ENCODE results near the gene FCER1A. TPM values are rescaled to one million over a fixed set of nuclear protein-coding genes. Genes with fewer than 3 reads are reported as not detected.

The FCER1A gene
- total RNA-seq = not detected

GRCh38 chr1:159302095-159302494, at the start of gene FCER1A:
Gene FCER1A, plus strand, starts transcription at chr1:159302336. Its CDS starts 29 bp downstream, at chr1:159302365.
- no peak for FAIRE-seq
- no peak for DNase-seq (ENCODE audit: low spot score in 2 of 2)

GRCh38 chr1:159261311-159261710, 40.8 kb upstream of the FCER1A start:
- DNase-seq (ENCODE audit: low spot score in 2 of 2) (no peak), FAIRE-seq (no peak)

- DNase-seq (ENCODE audit: low spot score in 2 of 2) (no peak), FAIRE-seq (no peak)
Measured at GRCh38 chr1:159261721-159262494, 40.2 kb upstream of the FCER1A start.

GRCh38 chr1:159266832-159267231, 35.3 kb upstream of the FCER1A start:
- DNase-seq (ENCODE audit: low spot score in 2 of 2) (no peak), FAIRE-seq (no peak)

GRCh38 chr1:159274631-159275030, 27.5 kb upstream of the FCER1A start:
- no peak for FAIRE-seq
- no peak for DNase-seq (ENCODE audit: low spot score in 2 of 2)

GRCh38 chr1:159275891-159276290, 26.2 kb upstream of the FCER1A start:
- DNase-seq (ENCODE audit: low spot score in 2 of 2) = no peak
- FAIRE-seq = no peak

- DNase-seq (ENCODE audit: low spot score in 2 of 2) (no peak), FAIRE-seq (no peak)
Measured at GRCh38 chr1:159279773-159280172, 22.4 kb upstream of the FCER1A start.

GRCh38 chr1:159282118-159282517, 20.0 kb upstream of the FCER1A start:
- DNase-seq (ENCODE audit: low spot score in 2 of 2) = no peak
- no peak for FAIRE-seq

- DNase-seq (ENCODE audit: low spot score in 2 of 2) (no peak), FAIRE-seq (no peak)
Measured at GRCh38 chr1:159289060-159289459, 13.1 kb upstream of the FCER1A start.

GRCh38 chr1:159291424-159291823, 10.7 kb upstream of the FCER1A start:
- DNase-seq (ENCODE audit: low spot score in 2 of 2) = no peak

GRCh38 chr1:159296706-159297375, 5.3 kb upstream of the FCER1A start:
- FAIRE-seq = no peak
- DNase-seq (ENCODE audit: low spot score in 2 of 2) = no peak

More at GRCh38 chr1:159291424-159291823, 10.7 kb upstream of the FCER1A start:
- FAIRE-seq = no peak

GRCh38 chr1:159300146-159300545, 2.0 kb upstream of the FCER1A start:
- DNase-seq (ENCODE audit: low spot score in 2 of 2) = no peak
- no peak for FAIRE-seq

GRCh38 chr1:159307346-159308020, 5.3 kb downstream of the FCER1A start:
- no peak for FAIRE-seq
- no peak for DNase-seq (ENCODE audit: low spot score in 2 of 2)

- no peak for FAIRE-seq
- no peak for DNase-seq (ENCODE audit: low spot score in 2 of 2)
Measured at GRCh38 chr1:159311679-159312078, 9.5 kb downstream of the FCER1A start.

GRCh38 chr1:159315381-159315780, 13.2 kb downstream of the FCER1A start:
- DNase-seq (ENCODE audit: low spot score in 2 of 2) = no peak
- no peak for FAIRE-seq

- FAIRE-seq (no peak), DNase-seq (ENCODE audit: low spot score in 2 of 2) (no peak)
Measured at GRCh38 chr1:159318784-159319551, 16.8 kb downstream of the FCER1A start.

GRCh38 chr1:159334797-159335196, 32.7 kb downstream of the FCER1A start:
- DNase-seq (ENCODE audit: low spot score in 2 of 2) (no peak), FAIRE-seq (no peak)

GRCh38 chr1:159338018-159338417, 35.9 kb downstream of the FCER1A start:
- FAIRE-seq (no peak), DNase-seq (ENCODE audit: low spot score in 2 of 2) (no peak)

GRCh38 chr1:159339536-159339935, 37.4 kb downstream of the FCER1A start:
- DNase-seq (ENCODE audit: low spot score in 2 of 2) (no peak), FAIRE-seq (no peak)

GRCh38 chr1:159341736-159342135, 39.6 kb downstream of the FCER1A start:
- DNase-seq (ENCODE audit: low spot score in 2 of 2) (no peak), FAIRE-seq (no peak)
